ENCODE measurements around the gene MTO1. TPM values are rescaled to one million over a fixed set of nuclear protein-coding genes. Genes with fewer than 3 reads are reported as not detected.
A peak's percentile ranks its signal among the peaks of the same experiment; 100 is the strongest.
"Not testable (repeated sequence)": the region's sequence is repeated elsewhere in the genome, so short reads cannot be mapped to it uniquely, and the experiment has no call there.

MTO1 gene
- total RNA-seq, 1 donor from 2014 or later: 27.5 TPM

GRCh38 chr6:73515204-73515655 is 53.7 kb downstream of the MTO1 start:
- no peak for DNase-seq (ENCODE audit: low read depth)
- Histone ChIP-seq H3K36me3 (ENCODE audit: control insufficient read depth, insufficient read depth, low read length) (peaks cover 7% of the 10 kb centered on the region), H3K27me3 (ENCODE audit: control insufficient read depth, insufficient read depth, low read length) (no peaks in the 10 kb centered on the region), H3K4me3 (ENCODE audit: low read depth, low read length) (no peak overlapping the region)
- TF ChIP-seq, protein P1, sequence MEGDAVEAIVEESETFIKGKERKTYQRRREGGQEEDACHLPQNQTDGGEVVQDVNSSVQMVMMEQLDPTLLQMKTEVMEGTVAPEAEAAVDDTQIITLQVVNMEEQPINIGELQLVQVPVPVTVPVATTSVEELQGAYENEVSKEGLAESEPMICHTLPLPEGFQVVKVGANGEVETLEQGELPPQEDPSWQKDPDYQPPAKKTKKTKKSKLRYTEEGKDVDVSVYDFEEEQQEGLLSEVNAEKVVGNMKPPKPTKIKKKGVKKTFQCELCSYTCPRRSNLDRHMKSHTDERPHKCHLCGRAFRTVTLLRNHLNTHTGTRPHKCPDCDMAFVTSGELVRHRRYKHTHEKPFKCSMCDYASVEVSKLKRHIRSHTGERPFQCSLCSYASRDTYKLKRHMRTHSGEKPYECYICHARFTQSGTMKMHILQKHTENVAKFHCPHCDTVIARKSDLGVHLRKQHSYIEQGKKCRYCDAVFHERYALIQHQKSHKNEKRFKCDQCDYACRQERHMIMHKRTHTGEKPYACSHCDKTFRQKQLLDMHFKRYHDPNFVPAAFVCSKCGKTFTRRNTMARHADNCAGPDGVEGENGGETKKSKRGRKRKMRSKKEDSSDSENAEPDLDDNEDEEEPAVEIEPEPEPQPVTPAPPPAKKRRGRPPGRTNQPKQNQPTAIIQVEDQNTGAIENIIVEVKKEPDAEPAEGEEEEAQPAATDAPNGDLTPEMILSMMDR (IDR thresholded peaks at IDR 0.05; ENCODE audit: insufficient read depth, low read length, poor library complexity, severe bottlenecking): no peak

DNA sequence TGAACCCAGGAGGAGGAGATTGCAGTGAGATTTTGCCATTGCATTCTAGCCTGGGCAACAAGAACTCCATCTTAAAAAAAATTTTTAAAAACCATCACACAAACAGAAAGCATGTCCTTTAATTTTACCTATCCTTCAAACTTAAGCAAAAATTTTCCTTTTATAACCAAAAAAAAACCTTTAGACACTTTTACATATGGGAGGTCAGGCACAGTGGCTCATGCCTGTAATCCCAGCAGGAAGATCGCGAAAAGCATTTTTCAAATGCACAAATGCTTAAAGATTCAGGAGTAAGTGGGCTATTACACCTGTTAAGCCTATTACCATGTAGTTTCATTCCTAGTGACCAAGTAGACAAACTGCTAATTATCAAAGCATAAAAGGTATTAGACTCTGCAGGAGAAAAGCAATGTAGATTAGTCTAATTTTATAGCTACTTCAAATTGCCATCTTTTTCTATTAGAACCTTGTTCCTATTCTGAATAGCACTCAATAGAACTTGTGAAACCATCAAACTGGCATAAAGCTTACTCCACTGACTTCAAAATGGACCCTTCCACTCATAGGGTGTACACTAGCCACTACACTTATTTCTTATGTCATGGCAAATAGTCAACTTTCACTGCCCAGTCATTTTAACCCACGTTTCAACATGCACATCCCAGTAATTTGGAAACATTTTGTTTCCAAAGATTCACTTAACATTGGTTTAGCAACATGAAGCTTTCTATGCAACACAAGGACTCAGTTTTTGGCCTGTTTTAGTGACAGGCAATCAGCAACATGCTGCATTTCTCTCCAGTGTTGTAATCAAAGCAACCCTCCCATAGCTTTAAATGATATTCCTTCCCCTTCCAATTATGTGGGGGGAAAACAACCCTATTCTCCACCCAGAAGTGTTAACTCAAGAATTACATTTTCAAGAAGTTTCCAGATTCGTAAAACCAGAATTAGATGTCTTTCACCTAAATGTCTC is 55.3 kb downstream of the MTO1 start:
- Histone ChIP-seq H3K27me3 (ENCODE audit: control insufficient read depth, insufficient read depth, low read length) (no peaks in the 10 kb centered on the region), H3K36me3 (ENCODE audit: control insufficient read depth, insufficient read depth, low read length) (peaks cover 7% of the 10 kb centered on the region), H3K4me3 (ENCODE audit: low read depth, low read length) (peak overlapping the region; percentile 23)
- DNase-seq (ENCODE audit: low read depth): no peak
- TF ChIP-seq, protein P1 (IDR thresholded peaks at IDR 0.05; ENCODE audit: insufficient read depth, low read length, poor library complexity, severe bottlenecking): no peak

- H3K27me3 ChIP-seq (ENCODE audit: control insufficient read depth, insufficient read depth, low read length); DNase-seq (ENCODE audit: low read depth); H3K36me3 ChIP-seq (ENCODE audit: control insufficient read depth, insufficient read depth, low read length): not testable (repeated sequence)
- peak overlapping the region; percentile 70 for H3K4me3 ChIP-seq (ENCODE audit: low read depth, low read length)
Measured at GRCh38 chr6:73518100-73518981, 56.8 kb downstream of the MTO1 start.

GRCh38 chr6:73518982-73519881 is 57.7 kb downstream of the MTO1 start:
- H3K4me3 ChIP-seq (ENCODE audit: low read depth, low read length): peak overlapping the region; percentile 70
- not testable (repeated sequence) for H3K27me3 ChIP-seq (ENCODE audit: control insufficient read depth, insufficient read depth, low read length); DNase-seq (ENCODE audit: low read depth); H3K36me3 ChIP-seq (ENCODE audit: control insufficient read depth, insufficient read depth, low read length)

DNA sequence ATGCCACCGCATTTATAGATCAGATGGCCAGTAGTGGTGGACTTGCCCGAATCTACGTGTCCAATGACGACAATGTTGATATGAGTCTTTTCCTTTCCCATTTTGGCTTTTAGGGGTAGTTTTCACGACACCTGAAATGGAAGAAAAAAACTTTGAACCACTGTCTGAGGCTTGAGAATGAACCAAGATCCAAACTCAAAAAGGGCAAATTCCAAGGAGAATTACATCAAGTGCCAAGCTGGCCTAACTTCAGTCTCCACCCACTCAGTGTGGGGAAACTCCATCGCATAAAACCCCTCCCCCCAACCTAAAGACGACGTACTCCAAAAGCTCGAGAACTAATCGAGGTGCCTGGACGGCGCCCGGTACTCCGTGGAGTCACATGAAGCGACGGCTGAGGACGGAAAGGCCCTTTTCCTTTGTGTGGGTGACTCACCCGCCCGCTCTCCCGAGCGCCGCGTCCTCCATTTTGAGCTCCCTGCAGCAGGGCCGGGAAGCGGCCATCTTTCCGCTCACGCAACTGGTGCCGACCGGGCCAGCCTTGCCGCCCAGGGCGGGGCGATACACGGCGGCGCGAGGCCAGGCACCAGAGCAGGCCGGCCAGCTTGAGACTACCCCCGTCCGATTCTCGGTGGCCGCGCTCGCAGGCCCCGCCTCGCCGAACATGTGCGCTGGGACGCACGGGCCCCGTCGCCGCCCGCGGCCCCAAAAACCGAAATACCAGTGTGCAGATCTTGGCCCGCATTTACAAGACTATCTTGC is 58.6 kb downstream of the MTO1 start:
- Histone ChIP-seq H3K4me3 (ENCODE audit: low read depth, low read length) (peak overlapping the region; percentile 70), H3K27me3 (ENCODE audit: control insufficient read depth, insufficient read depth, low read length) (no peaks in the 10 kb centered on the region), H3K36me3 (ENCODE audit: control insufficient read depth, insufficient read depth, low read length) (peaks cover 7% of the 10 kb centered on the region)
- TF ChIP-seq, protein P1 (IDR thresholded peaks at IDR 0.05; ENCODE audit: insufficient read depth, low read length, poor library complexity, severe bottlenecking): no peak
- DNase-seq (ENCODE audit: low read depth): no peak
